Embryonic facial prominence (tissue), 1 donor: ENCODE measurements around the gene CNOT6.
"Not testable (repeated sequence)": the region's sequence is repeated elsewhere in the genome, so short reads cannot be mapped to it uniquely, and the experiment has no call there.

Experiments
- DNase-seq: peaks from one replicate; pipeline ENCODE4 v3.0.0-alpha.2; 2016; ENCODE audit errors: extremely low spot score

Gene CNOT6

DNA sequence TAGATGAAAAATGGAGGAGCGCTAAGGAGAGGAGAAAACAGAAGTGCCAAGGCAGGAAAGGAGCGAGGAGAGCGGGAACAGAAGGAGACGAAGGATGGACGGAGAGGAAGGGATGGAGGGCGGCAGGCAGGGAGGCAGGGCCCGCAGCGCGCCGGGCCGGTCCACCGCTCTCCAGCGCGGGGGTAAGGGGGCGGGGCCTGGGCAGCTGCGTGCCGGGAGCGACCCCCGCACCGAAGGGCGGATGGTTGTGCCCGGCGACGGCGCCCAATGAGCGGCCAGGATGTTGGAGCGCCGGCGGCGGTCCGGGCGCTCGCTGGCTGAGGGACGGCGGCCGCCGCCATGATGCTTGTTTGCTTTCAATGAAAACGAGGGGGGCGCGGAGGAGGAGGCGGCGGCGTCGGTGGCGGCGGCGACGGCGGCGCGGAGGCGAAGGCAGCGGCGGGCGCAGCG is at the start of gene CNOT6:
Gene CNOT6 (plus strand): TSS at position 320 of the 450 bp plus-strand sequence. CDS start 34,898 bp downstream, outside the sequence.
- DNase-seq = peak; percentile 84

DNA sequence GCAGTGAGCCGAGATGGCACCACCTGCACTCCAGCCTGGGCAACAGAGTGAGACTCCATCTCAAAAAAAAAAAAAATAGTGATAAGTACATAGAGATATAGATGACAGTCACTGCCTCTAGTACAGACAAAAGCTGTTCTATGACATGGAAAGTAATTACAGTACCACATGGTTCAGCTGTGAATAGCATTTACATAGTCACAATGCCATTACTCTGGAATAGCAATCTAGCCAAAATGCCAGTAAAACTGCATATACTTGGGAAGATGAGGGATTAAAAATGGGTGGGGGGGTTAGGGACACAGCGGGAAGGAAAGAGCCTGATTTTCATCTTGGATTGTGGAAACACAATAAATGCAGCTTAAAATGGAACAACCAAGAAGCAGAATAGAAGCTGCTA is 39.4 kb upstream of the CNOT6 start:
- no peak for DNase-seq

DNA sequence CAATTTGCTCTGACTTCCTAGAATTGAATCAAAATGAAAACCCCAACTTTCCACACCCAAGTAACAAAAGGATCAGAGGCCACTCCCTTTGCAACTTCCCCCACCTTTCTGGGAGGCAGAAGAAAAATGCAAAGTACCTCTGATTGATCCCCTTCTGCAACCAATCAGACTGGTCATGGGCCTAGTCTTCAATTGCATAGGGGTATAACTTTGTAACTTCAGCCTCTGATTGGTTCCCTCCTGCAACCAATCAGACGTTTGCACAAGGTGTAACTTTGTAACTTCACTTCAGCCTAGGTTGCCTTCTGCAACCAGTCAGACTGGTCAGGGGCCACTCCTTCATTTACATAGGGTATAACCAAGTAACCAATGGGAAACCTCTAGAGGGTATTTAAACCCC is 38.3 kb upstream of the CNOT6 start:
- no peak for DNase-seq

- no peak for DNase-seq
These were observed 37.4 kb upstream of the CNOT6 start for GRCh38 chr5:180456792-180457191.

- not testable (repeated sequence) for DNase-seq
These were observed 35.1 kb upstream of the CNOT6 start for GRCh38 chr5:180458852-180459673.

DNA sequence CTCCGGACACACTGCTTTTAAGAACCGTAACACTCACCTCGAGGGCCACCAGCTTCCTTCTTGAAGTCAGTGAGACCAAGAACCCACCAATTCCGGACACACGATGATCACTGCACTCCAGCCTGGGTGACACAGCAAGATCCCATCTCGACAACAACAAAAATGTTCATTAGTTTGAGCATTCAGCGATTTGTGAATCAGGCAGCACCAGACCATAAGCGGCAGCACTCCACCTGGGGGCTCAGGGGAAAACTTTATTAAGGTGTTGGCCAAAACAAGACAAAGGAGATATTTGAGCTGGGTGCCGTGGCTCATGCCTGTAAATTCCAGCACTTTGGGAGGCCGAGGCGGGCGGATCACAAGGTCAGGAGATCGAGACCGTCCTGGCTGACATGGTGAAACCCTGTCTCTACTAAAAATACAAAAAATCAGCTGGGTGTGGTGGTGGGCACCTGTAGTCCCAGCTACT is 34.5 kb upstream of the CNOT6 start:
- not testable (repeated sequence) for DNase-seq

- DNase-seq = no peak
These were observed 33.3 kb upstream of the CNOT6 start for GRCh38 chr5:180460834-180461233.

DNA sequence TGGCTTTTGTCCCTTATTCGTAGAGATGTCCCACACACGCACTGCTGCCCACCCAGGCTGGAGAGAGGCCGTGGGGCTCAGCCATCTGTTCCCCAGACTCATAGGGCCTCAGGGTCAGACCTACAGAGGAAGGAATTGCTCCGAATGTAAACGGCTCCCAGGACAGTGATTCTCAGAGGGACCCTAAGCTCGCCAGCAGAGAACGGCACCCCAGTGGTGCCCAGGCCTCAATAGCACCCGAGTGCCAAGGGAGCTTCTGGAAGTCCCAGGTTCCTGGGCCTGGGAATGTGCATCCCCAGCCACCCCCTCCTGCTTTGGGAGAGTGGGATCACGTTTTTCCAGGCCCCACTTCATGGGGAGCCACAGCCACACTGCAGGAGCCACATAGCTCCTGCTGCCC is 32.9 kb upstream of the CNOT6 start:
- DNase-seq = no peak

DNA sequence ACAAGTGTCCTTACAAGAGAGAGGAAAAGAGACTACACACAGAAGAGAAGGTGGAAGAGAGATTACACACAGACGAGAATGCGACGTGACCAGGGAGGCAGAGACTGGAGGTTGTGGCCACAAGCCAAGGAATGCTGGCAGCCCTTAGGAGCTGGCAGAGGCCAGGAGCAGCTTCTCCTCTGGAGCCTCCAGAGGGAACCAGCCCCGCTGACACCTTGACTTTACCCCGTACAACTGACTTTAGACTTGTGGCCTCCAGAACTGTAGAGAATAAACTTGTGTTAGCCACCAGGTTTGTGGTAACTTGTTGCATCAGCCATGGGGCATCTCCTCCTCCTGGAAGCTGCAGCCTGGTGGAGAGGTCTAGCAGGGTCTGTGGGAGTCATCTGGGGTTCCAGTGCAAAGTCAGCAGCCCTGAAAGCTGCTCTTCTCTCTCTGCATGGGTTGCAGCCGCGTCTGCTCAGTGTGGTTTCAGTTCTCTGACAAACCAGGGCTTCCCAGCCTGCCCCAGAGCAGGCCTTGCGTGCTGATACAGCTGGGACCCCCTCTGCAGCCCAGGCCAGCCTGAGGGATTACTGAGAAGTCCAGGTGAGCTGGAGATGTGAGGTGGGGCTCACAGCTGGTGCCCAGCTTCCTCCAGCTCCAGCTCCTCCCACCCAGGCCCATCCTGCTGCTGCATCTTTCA is 30.8 kb upstream of the CNOT6 start:
- no peak for DNase-seq

DNA sequence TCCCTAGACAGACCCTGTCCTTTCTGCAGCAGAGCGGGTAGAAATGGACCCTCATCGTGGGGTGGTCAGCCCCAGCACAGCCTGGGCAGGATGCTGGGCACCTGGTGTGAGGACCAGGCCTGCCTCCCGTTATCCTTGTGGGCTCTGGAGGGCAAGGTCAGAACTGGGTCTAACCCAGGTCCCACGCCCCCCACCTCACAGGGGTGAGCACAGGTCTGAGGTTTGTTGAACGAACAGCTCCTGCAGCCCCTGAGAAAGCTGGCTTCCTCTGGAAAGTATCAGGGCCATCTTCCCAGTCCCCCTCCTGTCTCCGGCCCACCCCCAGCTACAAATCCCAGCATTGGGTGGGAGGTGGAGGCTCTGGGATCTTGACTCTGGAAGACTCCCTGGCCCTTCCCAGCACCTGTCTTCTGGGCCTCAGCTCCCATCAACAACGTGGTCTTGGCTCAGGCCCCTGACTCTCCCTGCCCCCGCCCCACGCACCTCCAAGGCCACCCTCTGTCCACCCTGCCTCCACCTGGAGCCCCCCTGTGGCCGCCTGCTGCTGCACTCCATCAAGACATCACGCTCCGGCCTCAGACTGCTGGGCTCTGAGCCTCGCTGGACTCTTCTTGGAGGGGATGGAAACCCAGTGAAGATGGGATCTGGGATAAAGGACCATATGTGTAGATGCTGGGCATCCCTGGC is 30.1 kb upstream of the CNOT6 start:
- DNase-seq = no peak

DNA sequence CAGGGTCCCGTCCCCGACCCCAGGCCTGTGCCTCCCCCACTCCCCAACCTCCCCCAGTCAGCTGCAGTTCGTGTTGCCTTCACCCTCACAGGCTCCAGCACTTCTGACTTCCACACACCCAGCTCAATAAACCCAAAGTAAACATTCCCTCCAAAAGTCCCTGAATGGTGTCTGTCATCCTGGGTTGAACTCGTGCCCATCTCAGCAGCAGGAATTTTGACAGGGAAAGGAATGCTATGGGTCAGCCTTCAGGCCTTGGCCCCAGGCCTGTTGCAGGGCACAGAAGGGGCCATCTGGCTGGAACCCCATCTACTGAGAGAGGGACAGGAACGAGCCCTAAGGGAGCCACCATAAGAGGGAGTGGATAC is 29.6 kb upstream of the CNOT6 start:
- no peak for DNase-seq

GRCh38 chr5:180465052-180465451 is 29.1 kb upstream of the CNOT6 start:
- DNase-seq = not testable (repeated sequence)

DNA sequence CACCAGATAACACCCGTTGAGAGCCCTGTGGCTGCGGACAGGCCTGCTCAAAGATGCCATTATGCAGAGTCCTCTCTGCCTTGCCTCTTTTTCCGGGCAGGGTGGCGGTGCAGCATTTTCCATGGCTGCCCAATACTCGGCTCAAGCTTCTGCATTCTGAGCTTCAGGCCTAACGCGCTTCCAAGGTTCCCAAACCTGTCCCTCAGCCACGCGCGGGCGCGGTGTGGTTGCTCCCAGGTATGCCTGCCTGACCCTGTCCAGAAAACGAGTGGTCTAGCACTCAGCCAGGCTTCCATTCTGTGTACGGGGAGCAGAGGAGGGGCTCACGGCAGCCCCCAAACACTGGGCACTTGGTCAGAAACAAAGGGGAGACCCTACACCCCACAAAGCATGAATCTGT is 27.9 kb upstream of the CNOT6 start:
- no peak for DNase-seq

DNA sequence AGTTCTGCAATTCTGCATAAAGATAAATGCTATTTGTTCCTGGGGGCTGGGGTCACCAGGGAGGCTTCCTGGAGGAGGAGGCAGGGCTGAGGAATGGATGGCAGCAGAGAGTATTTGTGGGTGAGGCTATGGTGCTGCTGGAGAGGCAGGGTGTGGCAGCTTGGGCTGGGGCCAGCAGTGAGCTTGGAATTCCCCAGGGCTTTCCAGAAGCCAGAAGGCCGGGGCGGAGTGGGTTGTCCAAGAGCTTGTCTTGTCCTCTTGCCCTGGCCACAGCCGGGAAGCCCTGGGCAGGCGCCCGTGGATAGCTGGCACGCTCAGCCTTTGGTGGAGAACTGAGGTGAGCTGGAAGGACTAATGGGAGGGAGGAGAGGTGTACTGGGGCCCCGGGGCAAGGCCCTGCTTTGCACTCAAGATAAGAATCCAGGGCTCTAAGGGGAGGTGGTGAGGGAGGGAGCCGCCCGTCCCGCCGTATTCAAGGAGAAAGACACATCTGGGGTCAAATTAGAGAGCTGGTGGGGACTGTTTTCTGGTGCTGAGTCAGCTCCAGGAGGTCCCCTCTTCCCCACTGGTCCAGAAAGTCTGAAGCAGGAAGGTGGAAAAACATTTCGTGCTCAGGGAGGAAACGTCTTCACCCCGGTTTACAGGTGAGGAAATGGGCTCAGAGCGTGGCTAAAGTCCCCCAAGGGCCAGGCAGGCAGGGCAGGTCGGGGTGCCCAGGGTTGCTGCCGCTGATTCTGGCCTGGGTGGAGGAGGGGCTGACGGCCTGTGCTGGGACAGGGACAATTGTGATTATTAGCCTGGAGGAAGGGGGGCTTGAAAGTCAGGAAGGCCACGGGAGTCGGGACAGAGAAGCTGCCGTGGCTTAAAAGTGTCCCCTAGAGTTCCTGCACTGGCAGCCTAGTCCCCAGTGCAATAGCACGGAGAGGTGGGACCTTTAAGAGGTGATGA is 26.9 kb upstream of the CNOT6 start:
- no peak for DNase-seq

- DNase-seq = no peak
These were observed 26.0 kb upstream of the CNOT6 start for GRCh38 chr5:180467989-180468731.

GRCh38 chr5:180468732-180469585 is 25.2 kb upstream of the CNOT6 start:
- DNase-seq = no peak

DNA sequence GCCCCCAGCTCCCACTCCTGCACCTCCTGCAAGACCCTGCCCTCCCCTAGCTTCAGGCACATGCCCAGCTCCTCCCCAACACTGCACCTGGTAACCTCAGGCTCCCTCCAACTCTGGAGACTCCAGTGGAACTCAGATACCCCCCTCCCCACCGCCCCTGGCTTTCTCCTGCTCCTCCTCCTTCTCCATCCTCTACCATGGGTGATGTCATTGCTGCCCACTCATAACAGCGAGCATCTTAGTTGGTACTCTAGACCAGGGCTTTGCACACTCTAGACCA is 24.7 kb upstream of the CNOT6 start:
- DNase-seq = no peak

- DNase-seq = no peak
These were observed 24.3 kb upstream of the CNOT6 start for GRCh38 chr5:180469866-180470265.

DNA sequence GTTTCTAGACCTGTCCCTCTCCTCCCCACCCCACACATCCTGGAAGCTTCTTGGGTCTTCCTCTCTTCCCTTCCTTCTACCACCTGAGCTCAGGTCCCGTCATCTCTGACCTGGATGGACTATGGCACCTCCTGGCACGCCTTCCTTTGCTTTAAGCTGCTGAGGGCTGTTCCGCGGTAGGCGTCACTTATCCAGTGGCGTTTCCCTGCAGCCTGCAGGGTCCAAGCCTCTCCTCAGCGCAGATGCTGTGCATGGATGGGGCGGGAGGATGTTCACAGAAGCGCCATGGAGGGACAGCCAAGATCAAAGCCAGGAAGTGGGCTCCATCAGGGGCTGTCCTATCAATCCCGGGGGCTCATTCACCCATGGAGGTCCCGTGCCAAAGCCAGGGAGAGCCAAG is 23.8 kb upstream of the CNOT6 start:
- DNase-seq = no peak
